Stimulated activated CD4-positive, alpha-beta T cell treated with anti-CD3 and anti-CD28 coated beads, Interleukin-1b, Interleukin-23, amount 100 ng/mL, for 24 hours (primary cell): ENCODE data around the gene OR1C1.
"Not testable (repeated sequence)": the region's sequence is repeated elsewhere in the genome, so short reads cannot be mapped to it uniquely, and the experiment has no call there.

Source experiments
- DNase-seq, 4 experiments: peaks; one replicate each; pipeline ENCODE4 v3.0.0-alpha.2; 2020; ENCODE audit warnings: low read depth in 4 of 4, low spot score in 1 of 4

The OR1C1 gene, protein sequence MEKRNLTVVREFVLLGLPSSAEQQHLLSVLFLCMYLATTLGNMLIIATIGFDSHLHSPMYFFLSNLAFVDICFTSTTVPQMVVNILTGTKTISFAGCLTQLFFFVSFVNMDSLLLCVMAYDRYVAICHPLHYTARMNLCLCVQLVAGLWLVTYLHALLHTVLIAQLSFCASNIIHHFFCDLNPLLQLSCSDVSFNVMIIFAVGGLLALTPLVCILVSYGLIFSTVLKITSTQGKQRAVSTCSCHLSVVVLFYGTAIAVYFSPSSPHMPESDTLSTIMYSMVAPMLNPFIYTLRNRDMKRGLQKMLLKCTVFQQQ

DNA sequence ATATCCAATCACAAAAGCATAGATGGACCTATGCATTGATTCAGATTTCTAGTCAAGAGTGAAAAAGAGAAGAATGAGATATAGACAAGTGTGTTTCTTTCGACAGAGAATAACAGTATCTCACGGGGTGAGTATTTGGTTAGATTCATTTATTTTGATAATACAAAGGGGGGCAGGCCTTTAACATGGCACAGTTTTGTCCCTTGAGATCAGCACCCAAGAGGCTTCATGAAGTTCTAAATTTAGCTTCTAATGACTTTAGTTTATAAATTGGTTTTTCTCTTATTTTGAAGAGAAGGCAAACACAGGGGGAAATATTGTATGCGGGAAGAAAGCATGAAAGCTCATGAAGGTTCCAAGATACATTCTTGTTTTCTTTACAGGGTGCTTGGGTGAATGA, at the start of gene OR1C1:
TSS of gene OR1C1 (minus strand) at position 101 of the 400 bp plus-strand sequence. CDS start 2,150 bp downstream, outside the sequence.
- DNase-seq = no peak

DNA sequence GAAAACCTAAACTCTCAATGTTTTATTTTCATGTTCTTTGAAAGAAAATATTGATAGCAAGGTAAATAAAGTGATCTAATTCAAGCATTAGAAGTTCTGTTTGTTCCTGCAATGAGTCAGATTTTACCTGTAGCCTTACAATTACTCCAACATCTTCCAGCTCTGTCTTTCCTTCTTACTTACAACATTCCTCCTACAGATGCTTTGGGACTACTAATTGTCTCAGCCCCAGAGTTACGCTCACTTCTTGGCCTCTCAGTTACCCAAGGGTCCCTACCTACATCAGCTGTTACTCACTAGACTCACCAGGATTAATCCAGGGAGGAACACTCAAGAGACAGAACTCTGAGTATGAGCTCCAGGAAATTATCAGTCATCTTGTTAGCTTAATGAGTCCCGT, 37.2 kb upstream of the OR1C1 start:
- no peak for DNase-seq

DNA sequence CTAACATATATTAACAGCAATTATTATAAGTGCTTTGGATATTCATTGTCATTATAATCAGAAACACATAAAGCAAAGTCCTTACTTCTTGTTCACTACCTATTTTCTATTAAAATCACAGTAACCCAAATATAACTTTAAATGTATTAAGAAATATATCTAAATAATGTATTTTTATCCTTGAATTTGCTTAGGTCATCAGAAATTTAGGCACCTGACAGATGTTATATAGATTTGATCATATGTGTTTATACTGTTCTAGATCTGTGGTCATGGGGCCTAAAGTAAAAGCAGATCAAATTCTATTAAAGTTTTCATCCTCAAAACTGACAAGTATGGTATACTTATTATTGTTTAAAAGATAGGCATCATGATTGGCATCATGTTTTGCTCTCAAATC, 9.2 kb upstream of the OR1C1 start:
- DNase-seq = no peak

DNA sequence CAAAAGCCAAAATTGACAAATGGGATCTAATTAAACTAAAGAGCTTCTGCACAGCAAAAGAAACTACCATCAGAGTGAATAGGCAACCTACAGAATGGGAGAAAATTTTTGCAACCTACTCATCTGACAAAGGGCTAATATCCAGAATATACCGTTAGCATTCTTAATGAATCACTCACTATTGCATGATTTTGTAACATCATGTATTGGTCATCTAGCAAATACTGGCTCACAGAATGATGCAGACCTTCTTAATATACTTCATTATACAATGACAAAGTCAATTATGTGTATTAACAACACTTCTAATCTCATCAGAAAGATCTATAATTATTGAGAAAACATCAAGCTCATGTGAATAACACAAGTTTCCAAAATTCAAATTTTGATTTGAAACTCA, 6.0 kb downstream of the OR1C1 start:
- DNase-seq = not testable (repeated sequence)

DNA sequence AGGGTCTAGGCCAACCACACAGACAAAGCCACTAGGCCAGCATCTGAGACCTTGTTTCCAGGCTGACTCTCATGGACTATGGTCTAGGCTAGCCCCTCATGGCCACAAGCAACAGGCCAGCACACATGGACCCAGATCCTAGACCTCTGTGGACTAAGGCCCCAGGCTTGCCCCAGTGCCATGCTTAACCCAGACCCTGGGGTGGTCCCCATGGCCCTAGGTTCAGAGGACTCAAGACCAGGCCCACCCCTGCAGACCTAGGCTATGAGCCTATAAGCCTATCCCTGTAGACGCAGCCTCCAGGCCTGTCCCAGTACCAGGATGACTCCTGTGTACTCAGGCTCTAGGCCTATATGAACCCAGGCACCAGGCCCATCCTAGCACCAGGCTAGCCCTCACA, 10.5 kb downstream of the OR1C1 start:
- DNase-seq = no peak

DNA sequence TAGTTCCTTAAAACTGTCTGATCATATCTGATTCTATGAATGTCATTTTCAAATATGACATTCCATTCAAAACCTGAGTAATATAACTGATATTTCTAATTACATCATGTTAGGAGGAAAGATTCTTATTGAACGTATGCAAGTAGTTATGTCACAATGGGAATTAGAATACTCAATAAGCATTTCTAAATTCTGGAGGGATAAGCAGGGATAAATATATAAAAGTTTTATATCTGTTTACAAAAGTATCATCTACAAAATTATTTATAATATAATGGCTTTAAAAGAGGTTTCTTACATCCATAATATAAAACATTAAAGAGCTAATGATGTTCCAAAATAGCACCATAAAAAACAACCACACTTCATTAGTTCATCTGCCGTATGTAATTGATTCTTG, 12.3 kb downstream of the OR1C1 start, which contains the start of gene OR14A2:
TSS of gene OR14A2 (minus strand) at position 101 of the 400 bp plus-strand sequence.
- no peak for DNase-seq

DNA sequence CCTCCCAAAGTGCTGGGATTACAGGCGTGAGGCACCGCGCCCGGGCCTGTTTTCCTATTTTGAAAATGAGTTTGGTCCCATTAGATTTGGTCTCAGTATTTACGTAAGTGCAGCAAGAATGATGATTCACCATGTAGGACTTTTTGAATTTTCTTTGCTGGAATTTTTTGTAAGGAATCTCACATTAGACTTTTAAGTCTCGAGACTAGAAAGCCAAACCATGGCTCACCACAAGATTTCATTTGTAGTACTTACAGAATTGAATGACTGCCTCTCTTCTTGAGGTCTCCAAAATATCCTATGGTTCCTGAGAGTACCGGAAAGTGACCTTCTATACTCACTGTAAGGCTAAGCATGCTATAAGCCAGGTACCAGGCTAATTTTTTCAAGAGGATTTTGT, 12.7 kb downstream of the OR1C1 start:
- DNase-seq = no peak

DNA sequence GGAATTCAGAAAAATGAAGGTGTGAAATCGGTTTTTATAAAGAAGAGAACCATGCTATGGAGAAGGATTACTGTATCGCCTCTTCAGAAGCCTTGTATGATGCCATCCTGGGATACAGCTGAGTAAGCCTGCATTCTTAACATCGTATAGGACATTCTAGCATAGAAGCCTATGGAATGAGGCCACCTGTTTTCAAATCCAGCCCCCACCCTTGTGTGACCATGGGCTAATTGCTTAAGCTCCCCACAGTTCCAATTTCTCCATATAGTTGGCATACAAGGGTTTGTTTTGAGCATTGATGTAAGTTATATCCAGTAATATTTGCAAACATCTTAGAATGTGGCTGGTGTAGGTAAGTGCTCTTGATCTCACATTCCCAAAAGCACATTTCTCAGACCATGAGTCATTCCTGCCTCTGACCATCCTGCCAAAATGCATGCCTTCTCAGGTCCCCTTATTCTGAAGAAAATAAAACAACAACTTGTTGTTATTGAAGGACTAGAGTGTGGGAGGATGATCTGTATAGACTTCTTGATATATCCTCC, 13.9 kb downstream of the OR1C1 start:
- DNase-seq = no peak

DNA sequence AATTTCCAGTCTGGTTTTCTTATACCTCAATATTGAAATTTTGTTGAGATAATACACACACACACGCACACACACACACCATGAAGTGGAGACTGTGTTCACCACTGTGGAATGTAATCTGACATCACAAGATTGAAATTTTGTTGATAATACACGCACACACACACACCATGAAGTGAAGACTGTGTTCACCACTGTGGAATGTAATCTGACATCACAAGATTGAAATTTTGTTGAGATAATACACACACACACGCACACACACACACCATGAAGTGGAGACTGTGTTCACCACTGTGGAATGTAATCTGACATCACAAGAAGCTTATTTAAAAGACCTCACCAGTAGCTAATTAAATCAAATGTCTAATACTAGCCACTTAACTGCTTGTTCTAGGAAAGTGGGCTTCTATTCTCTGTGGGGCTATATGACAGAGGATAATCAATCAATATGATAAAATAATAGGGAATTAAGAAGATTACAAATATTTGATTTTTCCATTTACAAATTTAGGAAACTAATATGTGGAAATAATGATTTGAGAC, 18.1 kb downstream of the OR1C1 start:
- DNase-seq = not testable (repeated sequence)

DNA sequence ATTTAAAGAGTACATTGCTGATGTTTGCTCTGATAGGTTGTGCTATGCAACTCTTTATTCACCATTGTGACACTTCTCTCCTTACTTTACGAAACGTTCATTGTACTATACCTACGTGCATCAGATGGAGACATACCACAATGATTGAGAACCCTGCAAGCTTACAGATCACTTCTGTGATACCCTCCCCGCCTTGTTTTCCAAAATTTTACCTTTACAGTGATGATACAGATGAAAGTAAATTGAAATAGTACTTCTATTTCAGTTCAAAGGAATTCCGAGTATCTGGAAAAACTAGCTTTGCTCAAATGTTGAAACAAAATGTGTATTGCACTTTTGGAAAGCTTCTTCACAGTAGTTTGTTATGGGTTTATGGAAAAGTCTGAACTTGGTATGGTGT, 18.6 kb downstream of the OR1C1 start:
- DNase-seq = no peak

DNA sequence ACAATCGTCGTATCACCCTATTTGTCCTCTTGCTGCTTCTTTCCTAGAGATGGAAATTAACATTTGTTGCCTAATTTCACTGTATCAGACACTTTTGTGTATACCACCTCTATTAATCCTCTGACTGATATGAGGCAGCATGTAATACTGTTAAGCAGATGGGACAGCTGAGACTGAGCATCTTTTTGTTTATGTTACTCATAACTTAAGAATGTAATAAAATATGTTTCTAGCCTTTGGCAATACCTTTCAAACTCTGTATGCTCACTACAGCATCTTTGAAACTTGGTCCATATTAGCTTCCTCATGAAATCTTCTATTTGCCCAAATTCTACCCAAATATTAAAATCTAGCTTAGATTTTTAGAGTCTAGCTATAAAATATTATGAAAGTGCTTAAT, 19.6 kb downstream of the OR1C1 start:
- no peak for DNase-seq

DNA sequence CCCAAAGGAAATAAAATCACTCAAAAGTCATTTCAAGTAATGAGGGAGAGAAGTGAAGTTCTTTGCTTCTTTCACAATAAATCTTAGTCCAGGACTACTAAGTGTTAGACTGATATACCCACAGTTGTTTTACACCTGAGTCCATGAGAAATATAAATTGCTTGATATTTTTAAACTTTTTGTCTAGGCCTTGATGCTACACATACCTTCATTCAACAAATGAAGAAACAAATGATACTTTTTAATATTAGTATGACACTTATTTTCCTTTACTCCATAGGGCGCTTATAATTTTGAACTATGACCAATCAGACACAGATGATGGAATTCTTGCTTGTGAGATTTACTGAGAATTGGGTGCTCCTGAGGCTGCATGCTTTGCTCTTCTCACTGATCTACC, 22.0 kb downstream of the OR1C1 start, which contains the start of gene OR14K1:
TSS of gene OR14K1 (plus strand) at position 301 of the 400 bp plus-strand sequence. CDS start at position 301, 0 bp downstream.
- DNase-seq = no peak

DNA sequence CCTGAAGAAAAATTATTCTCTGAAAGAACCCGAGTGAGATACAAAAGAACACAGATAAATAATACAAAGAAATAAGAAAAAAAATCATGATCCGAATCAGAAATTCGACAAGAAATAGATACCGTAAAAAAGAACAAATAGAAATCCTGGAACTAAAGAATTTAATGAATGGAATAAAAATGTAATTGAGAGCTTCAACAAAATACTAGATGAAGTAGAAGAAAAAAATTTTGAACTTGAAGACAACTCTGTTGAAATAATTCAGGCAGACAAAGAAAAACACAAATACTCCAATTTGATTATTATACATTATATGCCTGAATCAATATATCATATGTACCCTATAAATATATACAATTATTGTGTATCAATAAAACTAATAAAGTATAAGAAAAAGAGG, 39.1 kb downstream of the OR1C1 start:
- no peak for DNase-seq

DNA sequence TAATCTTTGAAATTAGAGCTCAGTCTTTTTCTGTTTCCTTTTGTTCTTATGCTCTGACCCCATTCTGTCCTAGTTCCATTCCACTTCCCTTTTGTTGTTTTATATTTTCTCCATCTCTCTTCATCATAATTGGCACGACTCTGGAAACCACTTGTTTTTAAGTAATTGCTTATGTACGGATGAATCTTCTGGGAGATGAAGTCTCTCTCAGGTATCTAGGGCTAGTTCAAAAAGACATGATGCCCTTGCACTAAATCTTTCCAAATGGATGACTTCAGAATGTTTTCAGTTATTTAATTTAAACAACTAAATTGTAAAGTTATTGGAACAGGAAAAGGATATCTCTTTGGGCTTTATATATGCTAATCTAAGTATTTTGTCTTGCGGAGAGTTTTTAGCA, 43.8 kb downstream of the OR1C1 start, which contains the start of gene OR6F1:
TSS of gene OR6F1 (minus strand) at position 101 of the 400 bp plus-strand sequence. CDS start 3,891 bp downstream, outside the sequence.
- no peak for DNase-seq

DNA sequence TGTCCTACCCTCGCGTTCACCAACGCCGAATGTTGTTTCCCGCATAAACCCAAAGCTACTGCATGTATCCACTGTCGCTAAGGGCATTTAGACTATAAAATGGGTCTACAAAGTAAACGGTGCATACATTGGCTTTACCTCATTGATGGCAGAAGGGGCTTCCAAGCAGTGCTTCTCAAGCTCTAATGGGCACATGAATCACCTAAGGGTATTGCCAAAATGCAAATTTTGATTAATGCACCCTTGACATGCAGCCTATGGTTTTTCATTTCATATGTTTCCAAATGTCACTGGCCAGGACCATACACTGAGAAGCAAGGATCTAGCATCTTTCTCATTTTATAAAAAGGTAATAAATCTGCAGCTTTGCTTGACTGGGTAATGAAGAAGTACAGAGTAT, 46.6 kb downstream of the OR1C1 start:
- no peak for DNase-seq

DNA sequence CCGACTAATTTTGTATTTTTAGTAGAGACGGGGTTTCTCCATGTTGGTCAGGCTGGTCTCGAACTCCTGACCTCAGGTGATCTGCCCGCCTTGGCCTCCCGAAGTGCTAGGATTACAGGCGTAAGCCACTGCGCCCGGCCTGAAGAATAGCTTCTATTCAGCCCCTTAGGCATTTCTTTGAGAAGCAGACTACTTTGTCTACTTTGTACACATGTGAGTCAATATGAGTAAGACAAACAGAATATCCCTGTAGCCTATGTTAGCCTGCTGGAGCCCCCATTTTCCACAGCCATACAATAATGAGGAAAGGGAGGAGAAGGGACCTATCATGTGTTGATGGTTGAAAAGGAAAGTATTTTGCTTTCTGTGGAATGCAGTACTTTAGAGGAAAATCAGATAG, 49.7 kb downstream of the OR1C1 start:
- DNase-seq = not testable (repeated sequence)
